ENCODE data around the gene SLC16A2.
"Not testable (repeated sequence)": the region's sequence is repeated elsewhere in the genome, so short reads cannot be mapped to it uniquely, and the experiment has no call there.

The SLC16A2 gene

DNA sequence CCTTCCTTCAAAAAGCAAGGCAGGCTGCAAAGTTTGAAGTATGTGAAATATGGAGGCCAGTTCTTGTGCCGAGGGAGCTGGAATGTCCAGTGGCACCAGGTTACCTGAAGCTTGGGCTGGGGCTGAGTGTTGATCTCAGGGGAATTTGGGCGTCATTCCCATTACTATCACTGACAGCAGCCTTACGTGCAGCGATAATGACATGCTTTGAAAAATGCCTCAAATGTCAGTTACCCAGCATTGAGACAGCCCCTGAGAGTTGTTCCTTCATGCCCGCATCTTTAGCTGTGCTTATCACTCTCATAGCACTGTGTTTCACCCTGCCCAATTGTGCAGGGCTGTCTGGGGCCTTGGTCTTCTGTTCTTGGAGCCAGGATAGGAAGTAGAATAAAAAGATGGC lies 27.4 kb downstream of the SLC16A2 start:
- no peak for DNase-seq

DNA sequence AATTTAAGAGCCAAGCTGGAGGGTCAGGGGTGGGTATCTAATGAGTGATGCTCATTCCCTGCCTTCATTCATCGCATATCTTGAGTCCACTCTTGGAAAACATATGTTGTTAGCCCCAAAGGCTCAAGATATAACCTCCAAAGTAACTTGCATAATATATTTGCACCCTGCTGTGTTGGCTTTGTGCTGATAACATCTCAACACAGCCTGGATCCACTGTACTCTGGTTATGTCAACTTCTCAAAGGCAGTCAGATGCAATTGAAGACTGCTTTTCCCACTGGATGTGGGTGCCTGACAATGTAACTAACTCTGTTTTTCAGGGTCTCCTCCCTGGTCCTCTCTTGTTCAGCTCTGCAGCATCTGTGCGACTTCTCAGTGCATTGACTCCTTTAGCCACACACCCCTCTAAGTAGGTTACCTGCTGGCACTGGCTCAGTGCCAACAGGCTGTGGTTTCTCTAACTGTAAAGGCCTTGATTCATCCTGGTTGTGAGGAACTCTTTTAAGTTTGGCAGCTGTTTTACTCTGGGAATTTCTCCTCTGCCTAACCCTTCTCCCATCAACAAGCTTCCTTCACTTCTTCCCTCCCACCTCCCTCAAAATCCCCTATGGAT lies 28.1 kb downstream of the SLC16A2 start:
- no peak for DNase-seq

DNA sequence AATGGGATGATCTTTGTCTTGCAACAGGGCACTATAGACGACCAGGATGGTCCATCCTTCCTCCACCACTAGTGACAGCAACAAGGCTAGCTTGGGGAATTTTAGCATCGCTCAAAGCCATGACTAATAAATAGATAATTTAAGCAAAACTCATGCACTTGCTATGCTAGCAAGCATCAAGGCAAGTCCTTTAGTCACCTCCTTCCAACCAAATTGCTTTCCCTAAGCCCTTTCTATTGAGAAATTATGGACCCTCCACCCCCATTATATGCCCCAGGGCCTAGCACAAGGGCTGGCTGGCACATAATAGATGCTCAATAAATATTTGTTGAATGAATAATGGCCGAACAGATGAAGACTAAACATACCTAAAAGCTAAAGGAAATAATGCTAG lies 28.6 kb downstream of the SLC16A2 start:
- no peak for DNase-seq

DNA sequence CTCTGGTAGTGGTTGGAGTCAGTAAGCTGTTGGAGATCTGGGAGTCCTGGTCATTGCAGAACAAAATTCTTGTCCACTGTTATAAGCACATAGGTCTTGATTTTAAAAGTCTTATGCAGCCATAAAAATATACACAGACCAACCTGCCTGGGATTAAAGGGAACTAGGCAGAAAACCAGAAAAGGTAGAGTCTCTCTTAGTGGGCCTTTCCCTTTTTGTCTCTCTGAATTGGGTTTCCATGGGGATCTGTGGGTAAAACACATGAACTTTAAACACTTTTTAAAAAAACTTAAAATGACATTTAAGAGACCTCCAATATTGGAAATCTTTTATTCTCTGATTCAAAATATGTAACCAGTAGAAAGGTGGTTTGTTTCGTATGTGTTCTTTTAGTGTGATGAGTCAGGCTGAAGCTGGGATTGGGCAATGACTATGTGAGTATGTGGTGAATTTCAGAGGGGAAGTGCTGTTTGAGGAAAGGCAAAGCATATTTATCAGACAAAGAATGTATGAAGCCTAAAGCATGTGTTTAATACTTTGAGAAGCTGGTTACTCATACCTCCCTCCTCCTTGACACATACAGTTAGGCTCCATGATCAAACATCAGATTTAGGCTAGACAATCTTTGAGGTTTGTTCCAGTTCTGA lies 29.6 kb downstream of the SLC16A2 start:
- no peak for DNase-seq

DNA sequence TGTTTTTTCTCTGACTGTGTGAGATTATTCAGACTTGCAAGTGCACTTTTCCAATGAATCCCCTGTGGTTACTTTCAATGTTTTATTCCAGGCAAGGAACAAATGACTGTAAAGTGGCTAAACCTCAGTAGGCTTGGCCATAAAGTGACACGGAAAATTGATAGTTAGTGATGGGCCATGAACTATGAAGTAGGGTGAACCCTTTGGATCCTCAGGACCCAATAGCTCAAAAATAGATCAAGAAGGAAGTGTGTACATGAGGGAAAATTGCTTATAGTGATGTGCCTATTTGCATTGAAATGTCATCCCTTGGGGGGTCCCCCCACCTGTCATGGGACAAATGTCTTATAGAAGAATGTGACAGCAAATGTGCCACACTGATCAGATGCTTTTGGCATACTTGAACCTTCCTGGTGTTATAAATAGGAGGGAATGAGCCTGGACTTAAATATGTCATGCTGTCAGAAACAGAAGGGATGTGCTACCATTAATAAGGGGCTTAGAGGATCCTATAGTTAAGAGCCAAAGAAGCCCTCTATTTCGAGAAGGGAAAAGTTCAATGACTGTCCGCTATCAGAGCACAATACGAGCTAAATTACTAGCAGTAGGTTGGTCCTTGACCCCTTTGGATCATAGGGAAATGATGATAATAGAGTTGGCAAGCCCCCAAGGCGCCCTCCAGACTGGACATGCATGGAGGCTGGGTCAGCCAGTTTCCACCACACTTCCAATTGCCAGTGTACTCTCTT lies 30.3 kb downstream of the SLC16A2 start:
- DNase-seq, result no peak

DNA sequence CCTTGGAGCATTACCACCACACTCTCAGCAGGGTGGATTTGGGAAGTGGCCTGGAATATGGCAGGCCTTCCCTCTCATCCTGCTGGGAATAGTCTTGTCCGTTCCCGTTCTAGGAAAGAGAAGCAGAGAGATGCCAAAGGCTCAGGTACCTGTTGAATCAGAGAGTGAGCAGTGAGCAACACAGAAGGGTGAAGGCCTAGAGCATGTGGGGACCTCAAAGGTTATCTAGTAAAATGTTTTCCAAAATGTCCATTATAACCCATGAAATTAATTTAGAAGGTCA lies 30.8 kb downstream of the SLC16A2 start:
- DNase-seq, result no peak

DNA sequence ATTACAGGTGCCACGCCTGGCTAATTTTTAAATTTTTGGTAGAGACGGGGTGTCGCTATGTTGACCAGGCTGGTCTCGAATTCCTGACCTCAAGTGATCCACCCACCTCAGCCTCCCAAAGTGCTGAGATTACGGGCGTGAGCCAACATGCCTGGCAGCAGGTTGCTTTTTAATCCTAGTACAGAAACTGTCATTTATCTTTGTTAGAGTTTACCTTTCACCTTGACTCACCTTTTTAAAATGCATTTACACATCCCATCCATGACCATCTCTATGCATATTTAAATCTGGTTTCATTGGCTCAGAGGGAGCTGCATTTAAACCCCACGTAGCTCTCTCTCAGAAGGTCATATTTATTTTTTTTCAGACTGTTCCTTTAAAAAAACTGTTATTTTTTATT lies 31.9 kb downstream of the SLC16A2 start:
- no peak for DNase-seq

DNA sequence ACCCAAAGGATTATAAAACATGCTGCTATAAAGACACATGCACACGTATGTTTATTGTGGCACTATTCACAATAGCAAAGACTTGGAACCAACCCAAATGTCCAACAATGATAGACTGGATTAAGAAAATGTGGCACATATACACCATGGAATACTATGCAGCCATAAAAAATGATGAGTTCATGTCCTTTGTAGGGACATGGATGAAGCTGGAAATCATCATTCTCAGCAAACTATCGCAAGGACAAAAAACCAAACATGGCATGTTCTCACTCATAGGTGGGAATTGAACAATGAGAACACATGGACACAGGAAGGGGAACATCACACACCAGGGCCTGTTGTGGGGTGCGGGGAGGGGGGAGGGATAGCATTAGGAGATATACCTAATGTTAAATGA lies 32.9 kb downstream of the SLC16A2 start:
- DNase-seq, result not testable (repeated sequence)

DNA sequence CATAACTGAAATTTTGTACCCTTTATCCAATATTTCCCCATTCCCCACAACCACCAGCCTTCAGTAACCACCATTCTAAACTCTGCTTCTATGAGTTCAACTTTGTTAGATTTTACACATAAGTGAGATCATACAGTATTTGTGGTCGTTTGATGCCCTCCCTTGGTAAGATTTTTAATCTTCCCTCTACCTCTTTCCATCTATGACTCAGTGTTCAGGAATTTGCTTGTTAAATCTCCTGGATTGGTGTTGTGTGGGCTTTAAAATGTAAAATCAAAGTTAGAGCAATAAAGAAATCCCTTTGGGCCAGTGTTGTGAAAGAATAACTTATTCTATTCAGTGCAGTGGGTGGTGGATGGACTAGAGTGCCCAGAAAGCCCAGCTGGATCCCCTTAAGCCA lies 37.4 kb downstream of the SLC16A2 start:
- no peak for DNase-seq

DNA sequence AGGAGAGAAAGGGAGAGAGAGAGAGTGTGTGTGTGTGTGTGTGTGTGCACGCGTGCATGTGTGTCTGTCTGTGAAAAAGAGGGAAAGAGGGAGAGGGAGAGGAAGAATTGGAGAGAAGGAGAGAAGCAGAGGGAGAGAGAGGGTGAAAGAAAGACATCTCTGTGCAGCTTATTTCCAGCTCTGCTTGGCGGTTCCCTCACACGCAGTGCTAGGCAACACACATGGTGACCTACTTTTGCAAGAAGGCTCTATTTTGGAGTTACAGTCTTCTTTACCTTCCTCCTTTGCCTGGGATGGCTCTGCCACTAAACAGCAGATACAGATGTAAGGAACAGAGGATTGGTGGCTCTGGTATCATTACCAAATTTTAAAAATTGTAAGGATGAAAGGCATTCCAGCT lies 40.1 kb downstream of the SLC16A2 start:
- DNase-seq, result no peak

DNA sequence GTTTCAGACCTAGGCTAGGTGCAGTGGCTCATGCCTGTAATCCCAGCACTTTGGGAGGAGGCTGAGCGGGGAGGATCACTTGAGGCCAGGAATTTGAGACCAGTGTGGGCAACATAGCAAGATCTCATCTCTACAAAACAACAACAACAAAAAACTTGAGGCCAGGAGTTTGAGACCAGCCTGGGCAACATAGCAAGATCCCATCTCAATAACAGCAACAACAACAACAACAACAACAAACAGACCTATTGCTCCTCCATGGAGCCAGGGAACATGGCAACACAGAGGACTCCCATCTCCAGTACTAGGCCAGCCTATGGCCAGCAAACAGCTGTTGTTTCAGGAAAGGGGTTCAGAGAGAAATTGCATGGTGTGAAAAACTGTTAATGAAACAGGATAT lies 43.4 kb downstream of the SLC16A2 start:
- DNase-seq, result no peak

DNA sequence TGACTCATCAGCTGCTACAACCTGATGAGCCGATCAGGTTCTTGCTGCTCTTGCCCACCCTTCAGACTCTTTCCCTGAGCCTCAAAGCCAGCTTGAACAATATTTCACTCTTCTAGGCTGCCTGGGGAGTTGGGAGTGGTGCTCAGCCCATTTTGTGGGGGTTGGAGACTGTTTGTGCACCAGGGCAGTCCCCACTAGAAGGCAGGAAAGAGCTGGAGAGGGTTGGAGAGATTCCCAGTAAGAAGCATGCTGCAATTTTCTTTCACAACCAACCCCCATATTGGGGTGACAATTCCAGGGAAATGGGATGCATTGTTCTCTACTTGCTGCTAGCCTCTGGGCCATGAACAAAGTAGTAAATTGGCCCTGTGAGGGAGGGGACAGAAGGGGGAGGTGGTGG lies 44.1 kb downstream of the SLC16A2 start:
- DNase-seq, result no peak

DNA sequence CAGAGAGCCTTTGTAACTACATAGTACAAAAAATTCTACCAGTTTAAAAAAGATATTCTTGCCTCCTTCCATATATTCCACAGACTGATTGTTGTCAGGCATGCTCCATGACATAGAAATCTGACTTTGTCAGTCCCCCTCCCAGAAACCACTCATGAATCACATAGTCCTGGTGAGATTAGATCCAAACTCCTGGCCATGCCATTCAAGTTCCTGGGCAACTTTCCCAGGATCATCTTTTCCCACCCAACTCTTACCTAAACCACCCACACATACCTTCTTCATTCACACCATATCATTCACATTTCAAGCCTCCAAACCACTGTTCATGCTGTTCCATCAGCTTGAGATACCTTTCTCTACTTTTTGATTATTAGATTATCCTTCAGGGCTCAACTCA lies 46.4 kb downstream of the SLC16A2 start:
- DNase-seq, result no peak

DNA sequence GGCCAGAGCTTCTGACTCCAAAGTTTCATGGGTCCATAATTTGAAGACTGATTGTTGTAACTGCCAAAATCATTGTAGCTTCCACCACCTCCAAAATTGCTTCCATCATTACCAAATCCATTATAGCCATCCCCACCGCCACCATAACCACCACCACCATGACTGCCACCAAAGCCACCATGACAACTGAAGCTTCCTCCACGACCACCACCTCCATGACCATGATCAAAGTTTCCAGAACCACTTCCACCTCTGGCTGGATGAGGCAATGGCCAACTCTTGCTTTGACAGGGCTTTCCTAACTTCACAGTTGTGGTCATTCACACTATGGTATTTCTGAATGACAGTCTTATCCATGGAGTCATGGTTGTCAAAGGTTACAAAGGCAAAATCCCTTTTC lies 51.8 kb downstream of the SLC16A2 start:
- DNase-seq, result not testable (repeated sequence)

DNA sequence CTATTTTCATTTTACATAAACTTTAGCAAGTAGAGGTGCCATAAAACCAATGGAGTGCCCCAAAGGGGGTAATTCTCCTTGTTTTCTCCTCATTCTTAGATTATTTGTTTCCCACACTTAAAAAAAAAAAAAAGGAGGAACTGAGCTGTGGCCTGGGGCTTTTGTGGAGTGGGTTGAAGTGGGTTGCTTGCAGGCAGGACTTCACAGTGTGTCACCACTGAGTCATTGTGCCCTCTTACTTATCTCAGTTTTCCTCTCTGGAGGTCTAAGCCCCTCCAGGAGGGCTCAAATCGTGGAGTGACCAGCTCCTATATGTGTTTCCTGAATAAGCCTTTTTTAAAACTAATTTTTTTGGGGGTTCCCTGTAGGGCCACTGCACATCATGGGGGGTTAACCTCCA lies 69.0 kb downstream of the SLC16A2 start:
- no peak for DNase-seq

DNA sequence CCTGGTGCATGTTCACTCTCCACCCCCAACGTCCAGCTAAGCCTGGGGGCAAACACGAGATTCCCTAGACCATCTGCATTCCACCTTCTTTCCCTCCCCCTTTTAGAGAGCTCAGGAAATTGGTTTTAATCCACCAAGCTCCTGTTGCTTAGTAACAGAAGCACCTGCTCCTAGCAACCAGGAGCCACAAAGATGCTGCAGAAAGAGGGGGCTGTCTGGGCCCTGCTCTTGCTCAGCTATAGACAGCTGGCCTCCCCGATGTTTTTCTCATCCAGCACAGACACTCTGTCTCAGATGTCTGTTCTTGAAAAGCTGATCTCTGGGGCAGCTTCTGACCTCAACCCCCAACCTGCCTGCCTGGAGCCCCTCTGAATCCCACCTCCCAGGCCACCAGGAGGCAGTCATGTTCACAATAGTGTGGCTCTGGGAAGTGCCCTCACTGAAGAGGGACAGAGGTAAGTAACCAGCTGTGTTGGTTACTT lies 71.5 kb downstream of the SLC16A2 start:
- DNase-seq, result no peak

DNA sequence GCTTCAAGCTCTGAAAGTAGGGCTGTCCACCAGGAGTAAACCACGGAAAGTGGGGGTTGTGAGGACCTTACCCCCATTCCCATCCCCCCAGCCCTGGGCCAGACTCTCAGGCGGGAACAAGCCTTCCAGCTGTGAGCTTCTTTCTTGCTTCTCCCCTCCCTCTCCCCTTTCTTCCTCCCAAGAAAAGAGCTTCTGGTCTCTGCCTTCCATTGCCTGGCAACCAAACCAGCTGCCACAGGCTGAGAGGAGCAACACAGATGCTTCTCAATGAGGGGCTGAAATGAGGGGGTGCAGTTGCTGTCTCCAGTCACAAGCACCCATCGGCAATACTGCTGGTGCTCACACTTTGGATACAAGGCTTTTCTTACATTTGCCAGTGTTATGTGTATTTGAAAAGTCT lies 72.5 kb downstream of the SLC16A2 start:
- no peak for DNase-seq

DNA sequence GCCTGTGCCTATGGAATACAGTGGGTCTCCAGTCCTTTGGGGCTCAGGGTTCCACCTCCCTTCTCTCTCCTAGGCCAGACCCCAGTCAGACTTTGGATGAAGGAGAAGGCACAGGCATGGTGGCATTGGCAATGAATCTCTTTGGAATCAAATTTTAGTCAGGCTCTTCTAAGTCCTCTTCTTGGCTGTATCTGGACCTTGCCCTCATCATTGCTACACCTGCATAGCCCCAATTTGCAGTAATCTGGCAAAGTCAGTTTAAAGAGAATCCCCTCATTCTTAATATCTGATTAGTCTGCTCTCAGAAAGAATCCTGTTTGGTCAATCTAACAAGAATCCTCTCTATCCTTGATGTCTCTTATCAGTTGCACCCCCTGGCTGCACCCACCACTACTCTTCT lies 77.6 kb downstream of the SLC16A2 start:
- no peak for DNase-seq

DNA sequence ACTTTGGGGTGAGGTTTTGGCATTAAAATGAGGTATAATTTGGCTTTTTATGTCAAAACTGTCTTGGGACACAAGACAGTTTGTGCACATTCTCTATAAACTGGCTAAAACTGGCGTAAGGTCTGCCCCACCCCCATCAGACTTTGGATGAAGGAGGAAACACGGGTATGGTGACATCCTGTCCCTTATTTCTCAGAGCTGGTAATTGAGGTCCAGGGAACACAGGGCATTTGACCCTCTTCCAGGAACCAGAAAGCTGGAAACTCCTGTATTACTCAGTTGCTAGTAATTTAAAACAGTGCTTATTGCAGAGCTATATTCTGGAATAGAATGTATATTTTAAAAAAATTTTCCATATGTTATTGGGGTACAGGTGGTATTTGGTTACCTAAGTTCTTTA lies 78.8 kb downstream of the SLC16A2 start:
- no peak for DNase-seq

DNA sequence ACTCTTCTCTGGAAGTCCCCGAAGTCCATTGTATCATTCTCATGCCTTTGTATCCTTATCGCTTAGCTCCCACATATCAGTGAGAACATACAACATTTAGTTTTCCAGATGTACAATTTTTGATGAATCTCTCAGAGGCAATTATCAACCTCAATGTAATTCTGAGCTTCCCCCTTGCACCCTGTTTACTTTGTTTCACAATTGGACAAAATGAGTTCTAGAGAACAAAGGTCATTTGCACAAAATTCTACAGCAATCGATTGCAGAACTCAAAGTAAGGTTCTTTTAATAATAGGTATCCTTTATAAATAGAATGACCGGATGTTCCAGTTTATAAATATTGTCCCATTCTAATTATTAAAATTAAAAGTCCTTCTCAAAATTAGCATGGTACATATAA lies 79.3 kb downstream of the SLC16A2 start:
- DNase-seq, result no peak

DNA sequence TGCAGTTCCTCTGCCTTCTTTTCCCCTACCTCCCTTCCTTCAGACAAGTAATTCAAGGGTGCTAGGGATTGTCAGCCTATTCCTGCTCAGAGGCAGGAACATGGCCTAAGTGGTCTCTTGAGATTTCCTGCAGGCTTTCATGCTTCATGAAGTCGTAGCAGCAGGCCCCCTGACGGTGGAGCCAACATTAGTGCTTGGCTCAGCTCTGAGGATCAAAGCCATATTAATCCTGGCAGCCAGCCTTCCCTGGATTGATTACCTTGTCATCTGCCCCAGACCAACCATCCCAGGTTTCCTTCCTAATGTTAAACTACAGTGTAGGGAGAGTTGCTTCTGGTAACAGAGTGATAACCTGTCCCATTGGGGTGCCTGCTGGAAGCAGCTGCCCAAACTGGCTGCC lies 84.1 kb downstream of the SLC16A2 start:
- no peak for DNase-seq

DNA sequence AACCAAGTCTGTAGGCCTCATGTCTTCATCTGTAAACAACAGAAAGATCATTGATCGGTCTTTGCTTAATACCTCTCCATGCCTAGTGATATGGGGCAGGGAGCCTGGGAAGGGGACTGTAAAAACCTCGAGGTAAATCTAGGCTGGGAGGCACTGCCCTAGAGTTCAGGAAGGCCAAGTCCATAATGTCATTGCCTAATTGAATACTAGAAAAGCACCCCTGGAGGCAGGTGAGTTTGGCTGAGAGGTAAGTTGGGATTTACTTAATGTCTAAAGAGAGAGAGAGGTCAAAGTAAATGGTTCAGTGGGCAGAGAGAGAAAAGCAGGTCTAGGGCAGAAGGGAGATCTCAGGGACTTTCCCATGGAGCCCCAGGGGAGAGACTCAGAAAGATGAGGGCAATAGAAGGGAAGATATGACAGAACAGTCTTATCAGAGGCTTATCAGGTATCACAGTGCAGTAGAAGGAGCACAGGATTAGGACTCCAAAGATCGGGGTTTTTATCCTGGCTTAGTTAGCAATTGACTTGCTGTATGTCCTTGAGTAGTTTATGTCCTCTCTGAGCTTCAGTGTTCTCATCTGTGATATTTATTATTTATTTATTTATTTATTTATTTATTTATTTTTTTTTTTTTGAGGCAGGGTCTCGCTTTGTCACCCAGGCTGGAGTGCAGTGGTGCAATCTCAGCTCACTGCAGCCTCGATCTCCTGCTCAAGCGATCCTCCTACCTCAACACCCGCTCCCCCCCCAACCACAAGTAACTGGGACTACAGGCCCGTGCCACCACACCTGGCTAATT lies 85.2 kb downstream of the SLC16A2 start:
- DNase-seq, result no peak

DNA sequence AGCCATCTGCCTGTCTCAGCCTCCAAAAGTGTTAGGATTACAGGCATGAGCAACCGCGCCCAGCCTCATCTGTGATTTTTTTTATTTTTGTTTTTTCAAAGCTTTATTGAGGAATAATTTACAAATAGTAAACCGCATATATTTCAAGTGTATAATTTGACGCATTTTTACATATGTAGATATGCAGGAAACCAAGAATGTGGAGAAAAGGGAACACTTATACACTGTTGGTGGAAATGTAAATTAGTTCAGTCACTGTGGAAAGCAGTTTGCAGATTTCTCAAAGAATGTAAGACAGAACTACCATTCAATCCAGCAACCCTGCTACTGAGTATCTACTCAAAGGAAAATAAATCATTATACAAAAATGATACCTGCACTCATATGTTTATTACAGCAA lies 85.9 kb downstream of the SLC16A2 start:
- no peak for DNase-seq

DNA sequence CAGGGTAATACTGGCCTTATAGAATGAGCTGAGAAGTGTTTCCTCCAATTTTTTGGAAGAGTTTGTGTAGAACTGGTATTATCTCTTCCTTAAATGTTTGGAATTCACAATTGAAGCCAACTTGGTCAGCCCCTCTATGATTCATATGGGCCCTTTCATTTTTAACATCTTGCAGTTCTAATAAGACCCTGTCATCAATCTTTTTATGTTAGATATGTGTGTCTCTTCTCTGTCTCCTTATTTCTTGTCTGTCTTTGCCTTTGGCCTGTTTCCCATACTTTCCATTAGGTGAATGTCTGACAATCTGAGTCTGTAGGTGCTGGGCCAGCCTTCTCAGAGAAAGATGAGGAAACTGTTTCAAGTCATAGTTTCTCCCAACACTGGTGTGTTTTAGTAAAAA lies 88.7 kb downstream of the SLC16A2 start:
- DNase-seq, result no peak
